HG02885 (cell line): ENCODE data around the gene ARHGEF6.
A peak's percentile ranks its signal among the peaks of the same experiment; 100 is the strongest.

Experiments used
- ATAC-seq: cut with Tn5 transposase; IDR thresholded peaks from one replicate; pipeline ENCODE4 v1.9.1; 2021; ENCODE audit warnings: mild to moderate bottlenecking; ENCODE audit not compliant: unreplicated experiment, poor library complexity

Gene ARHGEF6

GRCh38 chrX:136752346-136752745, 28.4 kb downstream of the ARHGEF6 start:
- ATAC-seq, result no peak

GRCh38 chrX:136750364-136750763, 30.4 kb downstream of the ARHGEF6 start:
- no peak for ATAC-seq

GRCh38 chrX:136747003-136747986, 33.4 kb downstream of the ARHGEF6 start:
- peak; percentile 69 for ATAC-seq

DNA sequence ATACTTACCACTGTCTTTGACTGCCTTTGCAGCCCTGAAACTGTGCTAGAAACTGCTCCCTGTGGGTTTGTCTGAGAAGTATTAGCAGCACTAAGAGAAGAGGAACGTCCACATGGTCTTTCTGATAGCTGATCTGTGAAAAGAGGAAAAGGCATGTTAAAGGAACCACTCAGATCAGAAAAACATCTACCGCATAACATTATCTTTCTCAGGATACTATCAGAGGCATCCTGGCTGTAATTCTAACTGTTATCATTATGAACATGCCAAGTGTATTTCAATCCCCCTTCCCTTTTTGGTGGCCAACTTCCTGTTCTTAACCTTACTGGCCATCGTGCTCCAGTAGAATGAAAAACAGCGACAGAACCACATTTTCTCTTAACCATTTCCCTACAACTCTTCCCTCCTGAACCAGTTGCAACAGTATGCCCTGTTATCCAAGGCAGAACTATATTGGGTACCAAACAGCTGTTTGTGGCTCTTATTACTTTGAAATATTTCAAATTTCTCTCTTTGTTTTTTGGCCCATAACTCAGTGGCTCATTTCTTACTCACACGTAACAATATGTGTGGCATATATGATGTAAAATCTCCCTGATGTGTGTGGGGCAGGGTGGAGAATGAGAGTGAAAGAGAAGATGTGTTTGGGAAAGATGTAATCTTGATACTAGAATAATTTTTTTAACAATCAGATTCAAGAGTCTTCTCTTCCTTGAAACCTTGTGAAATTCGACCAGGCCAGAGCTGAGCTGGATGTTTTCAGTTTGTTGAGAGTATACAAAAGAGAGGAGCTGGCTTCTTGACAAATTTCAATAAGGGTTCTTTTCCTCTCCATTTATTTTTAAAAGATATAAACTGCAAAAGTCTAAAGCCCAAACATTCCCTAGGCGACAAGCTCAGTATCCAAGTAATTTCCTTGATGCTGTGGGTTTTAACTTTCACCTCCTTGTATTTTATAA, 35.2 kb downstream of the ARHGEF6 start:
- no peak for ATAC-seq

DNA sequence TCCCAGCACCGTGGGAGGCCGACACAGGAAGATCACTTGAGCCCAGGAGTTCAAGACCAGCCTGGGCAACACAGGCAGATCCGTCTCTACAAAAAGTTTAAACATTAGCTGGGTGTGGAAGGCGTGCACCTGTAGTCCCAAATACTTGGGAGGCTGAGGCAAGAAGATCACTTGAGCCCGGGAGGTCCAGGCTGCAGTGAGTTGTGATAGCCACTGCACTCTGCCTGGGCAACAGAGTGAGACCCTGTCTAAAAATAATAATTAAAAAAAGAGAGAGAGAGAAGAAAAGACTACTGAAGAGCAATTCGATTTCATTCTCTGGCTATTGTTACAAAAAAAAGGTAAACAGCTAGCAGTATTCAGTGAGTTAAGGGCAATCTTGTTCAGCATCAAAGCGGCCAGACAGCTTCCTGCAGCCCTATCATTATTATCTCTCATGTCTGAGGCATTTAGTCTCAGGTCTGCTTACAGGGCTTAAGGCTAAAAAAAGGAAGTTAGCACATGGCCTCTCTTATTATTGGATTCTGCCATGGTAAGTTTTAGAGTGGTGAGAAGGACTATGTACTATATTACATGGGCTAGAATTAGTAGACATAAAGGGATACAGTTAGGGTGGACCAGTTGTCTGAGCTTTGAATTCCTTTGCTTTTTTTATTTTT, 37.9 kb downstream of the ARHGEF6 start:
- ATAC-seq, result no peak

- ATAC-seq, result no peak
Observed at GRCh38 chrX:136738049-136738729, 42.5 kb downstream of the ARHGEF6 start.

GRCh38 chrX:136736690-136737089, 44.0 kb downstream of the ARHGEF6 start:
- no peak for ATAC-seq

GRCh38 chrX:136735601-136736000, 45.1 kb downstream of the ARHGEF6 start:
- ATAC-seq, result no peak

DNA sequence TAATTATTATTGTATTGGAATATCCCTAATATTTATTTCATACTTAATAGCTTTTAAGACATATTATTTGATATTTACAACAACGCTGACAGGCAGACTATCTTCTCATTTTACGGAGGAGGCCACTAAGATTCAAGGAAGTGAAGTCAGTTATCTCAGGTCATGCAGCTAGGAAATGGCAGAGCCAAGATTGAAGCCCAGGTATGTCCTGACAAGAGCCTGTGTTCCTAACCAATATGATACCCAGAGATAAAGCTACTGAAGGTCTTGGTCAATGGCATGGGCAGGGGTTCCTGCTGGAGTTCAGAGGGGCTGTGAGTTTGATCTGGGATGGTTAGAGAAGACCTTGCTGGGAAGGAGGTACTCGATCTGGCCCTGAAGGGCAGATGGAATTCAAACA, 47.1 kb downstream of the ARHGEF6 start:
- ATAC-seq, result no peak

GRCh38 chrX:136731798-136732197, 48.9 kb downstream of the ARHGEF6 start:
- ATAC-seq, result no peak

- no peak for ATAC-seq
Observed at GRCh38 chrX:136731207-136731782, 49.4 kb downstream of the ARHGEF6 start.

DNA sequence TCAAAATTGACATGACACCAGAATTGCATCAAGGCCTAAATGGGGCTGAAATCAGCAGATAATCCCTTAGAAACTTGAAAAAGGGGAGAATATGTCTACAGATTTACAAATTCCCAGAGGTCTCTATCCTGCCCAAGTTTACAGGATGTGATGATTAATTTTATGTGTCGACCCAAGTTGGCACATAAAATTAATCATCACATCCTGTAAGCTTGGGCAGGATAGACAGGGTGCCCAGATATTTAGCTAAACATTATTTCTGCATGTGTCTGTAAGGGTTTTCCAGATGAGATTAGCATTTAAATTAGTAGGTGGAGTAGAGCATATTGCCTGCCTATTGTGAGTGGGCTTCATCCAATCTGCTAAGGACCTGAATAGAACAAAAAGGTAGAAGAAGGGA, 52.3 kb downstream of the ARHGEF6 start:
- no peak for ATAC-seq

DNA sequence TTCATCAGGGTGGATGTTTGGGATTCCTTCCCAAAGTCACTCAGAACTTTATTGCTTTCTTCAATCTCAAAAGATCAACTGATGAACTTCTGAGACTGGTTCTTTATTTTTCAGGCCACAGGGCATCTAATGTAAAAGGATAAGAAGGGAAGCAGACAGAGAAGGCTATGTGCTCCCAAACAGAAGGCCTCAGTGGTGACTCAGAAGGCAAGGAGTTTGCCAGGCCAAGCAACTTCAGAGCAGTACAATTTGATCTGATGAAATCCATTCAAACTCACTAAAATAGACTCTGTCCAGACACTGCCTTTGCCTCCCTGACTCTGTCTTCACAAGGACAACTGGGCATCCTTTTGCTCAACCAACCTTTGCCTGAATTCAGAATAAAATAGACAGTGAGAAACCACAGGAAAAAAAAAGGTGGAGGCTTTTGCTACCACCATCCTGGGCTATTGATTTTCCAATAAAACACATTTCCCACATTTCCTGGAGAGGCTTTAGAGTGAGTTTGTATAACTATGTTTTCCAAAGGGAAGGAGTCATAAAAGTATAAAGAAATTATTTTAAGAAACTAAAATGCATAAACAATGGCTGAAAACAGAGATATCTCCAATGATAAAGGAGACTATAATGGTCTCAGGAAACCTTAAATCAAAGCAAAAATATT, 55.2 kb downstream of the ARHGEF6 start:
- no peak for ATAC-seq

- no peak for ATAC-seq
Observed at GRCh38 chrX:136718091-136718490, 62.6 kb downstream of the ARHGEF6 start.

- peak; percentile 84 for ATAC-seq
Observed at GRCh38 chrX:136714626-136715599, 65.8 kb downstream of the ARHGEF6 start.

DNA sequence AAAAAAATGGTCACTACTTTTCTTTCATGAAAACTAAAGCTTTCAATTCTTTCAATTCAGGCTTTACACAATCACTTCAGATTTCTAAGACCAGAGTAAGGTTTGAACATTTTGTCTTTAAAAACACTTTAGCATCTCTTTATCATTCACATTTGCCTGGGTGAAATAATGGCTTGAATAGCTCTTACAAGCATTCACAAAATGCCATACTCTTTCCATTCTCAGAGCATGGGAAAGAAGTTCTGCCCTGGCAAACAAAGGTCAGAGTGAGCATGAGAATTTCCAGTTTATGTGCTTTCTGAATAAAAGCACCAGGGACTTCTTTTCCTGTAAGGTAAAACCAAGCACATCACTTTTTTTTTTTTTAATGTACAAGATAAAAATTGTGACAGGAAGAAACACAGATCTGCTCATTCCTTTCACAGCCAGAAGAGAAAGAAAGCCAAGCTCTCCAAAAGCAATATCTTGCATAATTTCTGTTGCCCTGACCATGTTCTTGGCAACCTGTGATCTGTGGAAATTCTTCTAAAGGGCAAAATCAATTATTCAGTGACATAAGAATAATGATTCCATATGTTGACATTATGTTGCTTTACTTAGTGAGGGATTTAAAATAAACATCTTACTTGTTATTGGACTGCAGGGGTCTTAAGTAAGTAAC, 68.0 kb downstream of the ARHGEF6 start:
- no peak for ATAC-seq

- no peak for ATAC-seq
Observed at GRCh38 chrX:136711147-136711546, 69.6 kb downstream of the ARHGEF6 start.
